ENCODE measurements around the gene ALMS1. TPM values are rescaled to one million over a fixed set of nuclear protein-coding genes. Genes with fewer than 3 reads are reported as not detected.
"Not testable (repeated sequence)": the region's sequence is repeated elsewhere in the genome, so short reads cannot be mapped to it uniquely, and the experiment has no call there.

Gene ALMS1
- 28.2 TPM for total RNA-seq

GRCh38 chr2:73385504-73386341 lies at the start of gene ALMS1:
Gene ALMS1, plus strand, starts transcription at chr2:73385836. Its CDS starts 33 bp downstream, at chr2:73385869.
- intact Hi-C loops (cut with DNase I) = no loop called here
- ATAC-seq (peak; percentile 98), DNase-seq (ENCODE audit: low spot score) (peak; percentile 91)

GRCh38 chr2:73337828-73338227 lies 47.8 kb upstream of the ALMS1 start:
- ATAC-seq = no peak
- DNase-seq (ENCODE audit: low spot score) = no peak
- intact Hi-C loops (cut with DNase I) = no loop called here

GRCh38 chr2:73339201-73339600 lies 46.4 kb upstream of the ALMS1 start:
- intact Hi-C loops (cut with DNase I) = no loop called here
- no peak for ATAC-seq
- DNase-seq (ENCODE audit: low spot score) = no peak

- DNase-seq (ENCODE audit: low spot score) (no peak), ATAC-seq (no peak)
- intact Hi-C loops (cut with DNase I) = no loop called here
These were observed 44.6 kb upstream of the ALMS1 start for GRCh38 chr2:73341039-73341438.

- no peak for DNase-seq (ENCODE audit: low spot score)
- no peak for ATAC-seq
- intact Hi-C loops (cut with DNase I) = no loop called here
These were observed 41.6 kb upstream of the ALMS1 start for GRCh38 chr2:73343992-73344391.

- ATAC-seq; intact Hi-C loops (cut with DNase I); DNase-seq (ENCODE audit: low spot score): not testable (repeated sequence)
These were observed 40.9 kb upstream of the ALMS1 start for GRCh38 chr2:73344747-73345146.

- ATAC-seq (no peak), DNase-seq (ENCODE audit: low spot score) (no peak)
- intact Hi-C loops (cut with DNase I) = no loop called here
These were observed 35.5 kb upstream of the ALMS1 start for GRCh38 chr2:73350035-73350691.

- intact Hi-C loops (cut with DNase I) = no loop called here
- ATAC-seq (no peak), DNase-seq (ENCODE audit: low spot score) (no peak)
These were observed 29.5 kb upstream of the ALMS1 start for GRCh38 chr2:73356097-73356496.

- no peak for ATAC-seq
- intact Hi-C loops (cut with DNase I) = no loop called here
These were observed 25.5 kb upstream of the ALMS1 start for GRCh38 chr2:73359915-73360697.

GRCh38 chr2:73366060-73366459 lies 19.6 kb upstream of the ALMS1 start:
- no peak for ATAC-seq
- intact Hi-C loops (cut with DNase I) = no loop called here
- DNase-seq (ENCODE audit: low spot score) = no peak

More at GRCh38 chr2:73359915-73360697, 25.5 kb upstream of the ALMS1 start:
- no peak for DNase-seq (ENCODE audit: low spot score)

GRCh38 chr2:73368781-73369180 lies 16.9 kb upstream of the ALMS1 start:
- ATAC-seq = no peak
- intact Hi-C loops (cut with DNase I) = no loop called here
- DNase-seq (ENCODE audit: low spot score) = no peak

GRCh38 chr2:73370348-73370747 lies 15.3 kb upstream of the ALMS1 start:
- no peak for DNase-seq (ENCODE audit: low spot score)
- intact Hi-C loops (cut with DNase I) = no loop called here
- no peak for ATAC-seq

- intact Hi-C loops (cut with DNase I) = no loop called here
- DNase-seq (ENCODE audit: low spot score) = no peak
- no peak for ATAC-seq
These were observed 12.3 kb upstream of the ALMS1 start for GRCh38 chr2:73373344-73373743.

GRCh38 chr2:73374269-73374668 lies 11.4 kb upstream of the ALMS1 start:
- ATAC-seq (no peak), DNase-seq (ENCODE audit: low spot score) (no peak)
- intact Hi-C loops (cut with DNase I) = no loop called here

- no peak for ATAC-seq
- intact Hi-C loops (cut with DNase I) = no loop called here
- no peak for DNase-seq (ENCODE audit: low spot score)
These were observed 9.0 kb upstream of the ALMS1 start for GRCh38 chr2:73376681-73377080.

GRCh38 chr2:73383036-73383435 lies 2.6 kb upstream of the ALMS1 start:
- intact Hi-C loops (cut with DNase I) = no loop called here
- ATAC-seq (no peak), DNase-seq (ENCODE audit: low spot score) (no peak)

- ATAC-seq = no peak
- DNase-seq (ENCODE audit: low spot score) = no peak
- intact Hi-C loops (cut with DNase I) = no loop called here
These were observed 523 bp upstream of the ALMS1 start for GRCh38 chr2:73385123-73385503.

GRCh38 chr2:73386342-73386868 lies 769 bp downstream of the ALMS1 start:
- intact Hi-C loops (cut with DNase I) = no loop called here
- DNase-seq (ENCODE audit: low spot score) (no peak), ATAC-seq (peak; percentile 9)

- intact Hi-C loops (cut with DNase I) = no loop called here
- no peak for ATAC-seq
- no peak for DNase-seq (ENCODE audit: low spot score)
These were observed 1.4 kb downstream of the ALMS1 start for GRCh38 chr2:73386894-73387636.
